GF-D8 (cell line): ENCODE results near the gene SIPA1L2.
A peak's percentile ranks its signal among the peaks of the same experiment; 100 is the strongest.
"Not testable (repeated sequence)": the region's sequence is repeated elsewhere in the genome, so short reads cannot be mapped to it uniquely, and the experiment has no call there.

Source experiments
- DNase-seq: peaks from one replicate; lab custom pipeline; 2025; lab: John Stamatoyannopoulos, UW

The SIPA1L2 gene

GRCh38 chr1:232615306-232615800 is 14.6 kb downstream of the SIPA1L2 start:
- no peak for DNase-seq

DNA sequence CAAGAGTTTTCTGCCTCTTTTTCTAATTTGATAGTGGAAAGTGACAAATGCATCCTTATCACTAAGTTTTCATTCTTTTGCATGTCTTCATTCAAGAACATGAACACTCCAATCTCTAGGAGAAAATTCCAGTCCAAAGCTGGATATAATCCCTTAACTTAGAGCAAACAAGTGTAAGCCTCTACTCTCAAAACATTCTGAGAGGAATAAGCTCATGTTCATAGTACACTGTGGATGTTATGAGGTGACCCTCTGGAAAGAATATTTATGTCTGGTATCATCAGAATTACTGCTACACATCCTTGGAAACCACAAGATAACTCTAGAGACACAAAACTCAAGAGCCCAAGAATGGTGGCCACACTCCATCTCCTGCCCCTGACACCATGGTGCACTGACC is 15.1 kb downstream of the SIPA1L2 start:
- no peak for DNase-seq

DNA sequence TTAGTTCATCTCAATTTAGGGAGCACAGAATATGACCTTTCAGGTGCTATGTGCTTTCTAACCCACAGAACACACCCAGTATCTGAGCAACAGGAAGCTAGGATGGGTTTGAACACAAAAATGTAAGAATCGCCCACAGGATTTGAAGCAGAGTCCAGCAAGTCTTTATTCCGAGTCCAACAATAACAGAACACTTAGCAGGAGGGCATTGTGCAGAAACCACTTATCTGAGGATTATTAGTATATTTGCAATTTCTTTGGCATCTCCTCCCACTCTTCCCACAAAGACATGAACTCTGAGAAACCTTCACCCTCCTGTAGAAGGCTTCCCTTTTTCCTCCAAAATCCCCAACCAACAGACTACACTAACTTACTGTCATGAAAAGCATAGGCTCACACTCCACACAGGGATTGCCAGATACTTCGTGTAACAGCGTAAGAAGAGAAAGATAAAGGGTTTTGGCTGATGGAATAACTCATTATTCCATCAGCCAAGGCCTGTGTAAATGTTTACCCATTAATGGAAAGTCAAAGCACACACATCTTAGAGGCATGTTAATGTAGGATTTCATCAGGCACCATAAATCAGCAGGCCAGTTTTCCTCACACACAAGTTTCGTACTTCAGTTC is 16.1 kb downstream of the SIPA1L2 start:
- DNase-seq: no peak

- DNase-seq: not testable (repeated sequence)
Measured at GRCh38 chr1:232612836-232613235, 17.1 kb downstream of the SIPA1L2 start.

DNA sequence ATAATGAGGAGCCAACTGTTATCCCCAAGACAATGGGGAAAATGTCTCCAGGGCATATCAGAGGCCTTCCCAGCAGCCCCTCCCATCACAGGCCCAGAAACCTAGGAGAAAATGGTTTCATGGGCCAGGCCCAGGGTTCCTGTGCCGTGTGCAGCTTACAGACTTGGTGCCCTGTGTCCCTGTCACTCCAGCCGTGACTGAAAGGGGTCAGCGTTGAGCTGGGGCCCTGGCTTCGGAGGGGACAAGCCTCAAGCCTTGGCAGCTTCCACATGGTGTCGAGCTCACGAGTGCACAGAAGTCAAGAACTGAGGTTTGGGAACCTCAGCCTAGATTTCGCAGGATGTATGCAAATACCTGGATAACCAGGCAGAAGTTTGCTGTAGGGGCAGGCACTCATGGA is 18.1 kb downstream of the SIPA1L2 start:
- no peak for DNase-seq

DNA sequence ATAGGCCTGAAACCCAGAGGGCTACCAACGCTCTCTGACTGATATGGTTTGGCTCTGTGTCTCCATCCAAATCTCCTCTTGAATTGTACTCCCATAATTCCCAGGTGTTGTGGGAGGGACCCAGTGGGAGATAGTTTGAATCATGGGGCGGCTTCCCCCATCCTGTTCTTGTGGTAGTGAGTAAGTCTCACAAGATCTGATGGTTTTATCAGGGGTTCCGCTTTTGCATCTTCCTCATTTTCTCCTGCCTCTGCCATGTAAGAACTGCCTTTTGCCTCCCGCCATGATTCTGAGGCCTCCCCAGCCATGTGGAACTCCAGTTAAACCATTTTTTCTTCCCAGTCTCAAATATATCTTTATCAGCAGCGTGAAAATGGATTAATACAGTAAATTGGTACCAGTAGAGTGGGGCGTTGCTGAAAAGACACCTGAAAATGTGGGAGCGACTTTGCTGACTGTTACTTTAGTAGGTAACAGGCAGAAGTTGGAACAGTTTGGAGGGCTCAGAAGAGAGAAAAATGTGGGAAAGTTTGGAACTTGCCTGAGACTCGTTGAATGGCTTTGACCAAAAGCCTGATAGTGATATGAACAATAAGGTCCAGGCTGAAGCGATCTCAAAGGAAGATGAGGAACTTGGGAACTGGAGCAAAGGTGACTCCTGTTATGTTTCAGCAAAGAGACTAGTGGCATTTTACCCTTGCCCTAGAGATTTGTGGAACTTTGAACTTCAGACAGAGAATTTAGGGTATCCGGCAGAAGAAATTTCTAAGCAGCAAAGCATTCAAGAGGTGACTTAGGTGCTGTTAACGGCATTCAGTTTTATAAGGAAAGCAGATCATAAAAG is 18.8 kb downstream of the SIPA1L2 start:
- DNase-seq: peak; percentile 19

- no peak for DNase-seq
Measured at GRCh38 chr1:232610192-232610901, 19.6 kb downstream of the SIPA1L2 start.

DNA sequence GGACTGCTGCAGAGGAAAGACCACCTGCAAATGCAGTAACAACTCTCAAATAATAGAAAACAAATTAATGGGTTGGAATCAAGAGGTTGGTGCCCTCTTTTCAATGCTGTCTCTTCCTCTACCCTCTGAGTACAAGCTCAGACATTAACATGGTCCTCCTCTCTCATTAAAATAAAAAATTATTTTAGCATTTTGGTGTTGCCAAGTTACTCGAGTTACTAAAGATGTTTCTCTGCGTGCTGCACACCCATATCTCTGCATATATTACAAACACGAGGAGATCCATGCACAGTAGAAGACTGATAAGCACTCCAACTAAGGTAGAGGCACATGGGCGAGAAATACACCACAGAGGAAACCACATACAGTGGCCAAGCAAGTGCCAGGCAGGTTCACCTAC is 21.5 kb downstream of the SIPA1L2 start:
- no peak for DNase-seq

DNA sequence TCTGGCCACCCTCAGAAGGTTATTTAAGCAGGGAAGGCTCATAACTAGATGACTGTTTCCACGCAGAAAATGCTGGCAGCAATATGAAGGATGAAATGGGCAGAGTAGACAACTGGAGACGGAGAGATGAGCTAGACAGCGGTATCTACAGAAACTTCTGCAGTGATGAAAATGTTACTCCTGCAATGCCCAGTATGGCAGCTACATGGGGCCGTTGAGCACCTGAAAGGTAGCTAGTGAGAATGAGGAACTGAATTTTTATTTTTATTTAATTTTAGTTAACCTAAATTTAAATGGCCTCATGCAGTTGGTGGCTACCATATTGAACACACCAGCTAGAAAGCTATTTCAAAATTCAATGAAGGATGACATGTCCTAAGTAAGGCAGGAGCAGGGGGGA is 27.3 kb downstream of the SIPA1L2 start:
- DNase-seq: no peak

- no peak for DNase-seq
Measured at GRCh38 chr1:232600424-232601258, 29.3 kb downstream of the SIPA1L2 start.

DNA sequence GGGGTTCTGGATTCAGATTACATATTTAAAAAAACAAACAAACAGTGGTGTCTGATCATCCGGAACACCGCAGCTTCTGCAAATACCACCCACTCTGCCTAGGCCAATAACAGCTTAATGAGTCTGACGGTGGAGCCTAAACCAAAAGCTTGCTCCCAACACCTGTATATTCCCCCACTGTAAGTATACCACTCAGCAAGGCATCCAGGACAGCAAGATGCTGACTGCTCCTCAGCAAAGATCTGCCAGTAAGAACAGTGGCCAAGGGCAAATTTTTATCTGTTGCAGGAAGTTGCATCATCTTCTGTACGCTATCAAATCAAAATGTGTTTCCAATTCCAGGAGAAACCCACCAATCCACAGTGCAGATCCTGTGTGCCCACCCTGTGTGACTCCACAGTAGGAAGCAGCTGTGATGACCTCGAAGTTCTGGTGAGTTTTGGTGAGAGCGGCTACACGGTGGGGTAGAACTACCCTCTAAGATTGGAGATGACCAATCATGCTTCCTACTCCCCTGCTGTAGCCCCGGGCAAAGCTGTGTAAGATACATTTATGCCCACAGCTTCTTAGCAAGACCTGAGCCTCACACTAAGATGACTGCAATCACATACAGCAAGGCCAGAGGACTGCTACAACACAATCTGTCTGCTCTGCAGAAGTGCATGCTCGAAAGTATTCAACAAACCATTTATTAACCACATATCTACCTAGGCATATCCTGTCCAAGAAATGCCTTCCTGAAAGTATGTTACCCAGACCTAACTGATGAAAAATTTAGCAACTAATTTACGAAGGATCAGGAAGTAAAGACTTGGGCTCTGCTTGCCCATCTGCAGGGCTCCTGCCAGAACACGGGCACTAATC is 30.5 kb downstream of the SIPA1L2 start:
- DNase-seq: no peak

DNA sequence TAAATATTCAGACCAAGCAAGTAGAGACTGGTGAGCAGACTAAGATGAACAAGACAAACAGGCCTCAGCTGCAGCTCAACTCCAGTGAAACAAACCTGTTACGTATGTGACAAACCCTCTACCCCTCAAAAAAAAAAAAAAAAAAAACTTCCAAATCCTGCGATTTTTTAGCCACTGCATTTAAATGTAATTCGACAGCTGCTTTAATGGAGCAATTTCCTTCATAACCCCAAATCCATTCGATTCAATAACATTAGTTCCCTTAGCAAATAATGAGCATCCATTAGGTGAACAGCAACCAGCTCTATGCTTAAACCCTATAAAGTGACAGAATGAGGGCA is 31.1 kb downstream of the SIPA1L2 start:
- no peak for DNase-seq

GRCh38 chr1:232598133-232598532 is 31.8 kb downstream of the SIPA1L2 start:
- DNase-seq: no peak

GRCh38 chr1:232597721-232598120 is 32.2 kb downstream of the SIPA1L2 start:
- no peak for DNase-seq

- DNase-seq: no peak
Measured at GRCh38 chr1:232596666-232597303, 33.1 kb downstream of the SIPA1L2 start.

GRCh38 chr1:232594768-232595698 is 34.9 kb downstream of the SIPA1L2 start:
- no peak for DNase-seq

- DNase-seq: no peak
Measured at GRCh38 chr1:232593717-232594502, 36.0 kb downstream of the SIPA1L2 start.

DNA sequence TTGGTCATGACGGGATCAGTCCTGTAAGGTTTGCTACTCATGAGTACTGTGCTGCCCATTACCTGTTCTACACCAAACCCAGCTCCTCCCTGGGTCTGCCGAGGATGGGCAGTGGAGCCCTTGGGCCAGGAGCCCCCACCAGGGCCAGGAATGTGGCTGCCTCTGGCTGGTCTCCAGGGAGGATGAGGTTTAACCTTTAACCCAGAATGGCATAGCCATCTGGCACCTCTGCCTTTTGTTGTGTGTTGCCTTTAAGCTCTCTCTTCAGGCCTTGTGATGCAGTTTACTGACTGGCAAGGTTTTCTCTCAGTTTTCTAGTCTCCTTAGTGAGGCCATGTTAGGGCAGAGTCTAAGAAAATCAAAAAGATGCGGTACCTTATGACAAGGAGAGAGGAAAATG is 38.6 kb downstream of the SIPA1L2 start:
- DNase-seq: no peak

GRCh38 chr1:232590744-232591082 is 39.2 kb downstream of the SIPA1L2 start:
- no peak for DNase-seq
